Measurements from ENCODE around the gene NPY2R. TPM values are rescaled to one million over a fixed set of nuclear protein-coding genes. Genes with fewer than 3 reads are reported as not detected.

The NPY2R gene
- total and polyA plus RNA-seq, 9 donors: 0.04 to 0.79 (median 0.12) TPM; not detected in 4

- no peak for TF ChIP-seq EP300 (IDR thresholded peaks at IDR 0.05)
- no peak for TF ChIP-seq POLR2A (IDR thresholded peaks at IDR 0.05)
- no peak for TF ChIP-seq CTCF (IDR thresholded peaks at IDR 0.05)
- intact Hi-C loops (cut with DNase I): no loop called here
- Histone ChIP-seq H3K27me3 (no peaks in the 10 kb centered on the region), H3K4me3 (no peak overlapping the region), H3K27ac (no peak overlapping the region), H3K4me1 (ENCODE audit: insufficient read depth) (no peaks in the 10 kb centered on the region), H3K9me3 (no peaks in the 10 kb centered on the region), H3K36me3 (no peaks in the 10 kb centered on the region)
- 45 to 54% (median 53%) methylated on average over 2 of the region's 2 CpGs for WGBS, 3 donors
- DNase-seq: no peak
Measured at GRCh38 chr4:155265113-155265512, 56.7 kb downstream of the NPY2R start.

Other genes with a start within 250 kb of the NPY2R start
- gene MAP9, start 168.3 kb downstream of the NPY2R start, total RNA-seq: 10 to 100 TPM in 2 of 7 donors, 1 to 10 TPM in 5; 4.5 to 13.3 (median 9.0) TPM
- 1 to 10 TPM; 1.9 to 7.6 TPM for gene MAP9, start 168.3 kb downstream of the NPY2R start, polyA plus RNA-seq